ENCODE data around the gene FNTB. TPM values are rescaled to one million over a fixed set of nuclear protein-coding genes. Genes with fewer than 3 reads are reported as not detected.
"Not testable (repeated sequence)": the region's sequence is repeated elsewhere in the genome, so short reads cannot be mapped to it uniquely, and the experiment has no call there.

FNTB gene
- total RNA-seq, 1 experiment from 2014 or later, result 20.7 TPM

DNA sequence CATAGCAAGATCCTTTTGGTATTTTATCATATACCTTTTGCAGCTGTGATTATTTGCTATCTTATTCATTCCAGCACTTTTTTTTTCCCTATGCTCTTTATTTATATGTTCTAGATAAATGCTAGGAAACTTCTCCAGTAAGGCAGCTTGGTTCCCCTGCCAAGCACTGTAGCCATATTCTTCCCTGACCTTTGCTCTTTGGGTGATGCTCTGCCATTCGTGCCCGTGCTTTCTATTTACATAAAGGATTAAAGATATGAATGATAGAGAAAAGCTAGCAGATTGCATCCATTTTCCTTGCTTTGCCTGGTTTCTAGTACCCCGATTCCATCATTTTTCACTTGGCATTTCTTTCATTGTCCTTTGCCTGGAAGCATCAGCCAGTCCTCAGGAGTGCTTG lies 42.2 kb downstream of the FNTB start:
- H3K4me1 ChIP-seq (ENCODE audit: insufficient read depth, low read length), result no peaks in the 10 kb centered on the region
- no CpG with 5 or more reads among the region's 3 CpGs for WGBS (ENCODE audit: extremely low coverage, insufficient read length, low lambda C conversion rate)
- no peaks in the 10 kb centered on the region for H3K27me3 Mint-ChIP-seq (ENCODE audit: low read depth)
- H3K9me3 Mint-ChIP-seq, result no peaks in the 10 kb centered on the region
- no peak overlapping the region for H2BK15ac ChIP-seq (ENCODE audit: low read depth, low read length)
- H3K4me2 ChIP-seq (ENCODE audit: insufficient read depth, insufficient read length, low read length), result no peak overlapping the region
- no peak overlapping the region for H3T11ph ChIP-seq (ENCODE audit: low read length)
- H3K27ac ChIP-seq (ENCODE audit: insufficient read length, low read depth, low read length), result no peak overlapping the region
- no peak overlapping the region for H3K56ac ChIP-seq (ENCODE audit: insufficient read length, low read depth, low read length)
- H3K36me3 Mint-ChIP-seq (ENCODE audit: insufficient read depth in 1 of 3, low read depth in 3 of 3), result peaks cover 6 to 50% (median 37%) of the 10 kb centered on the region in 3 experiments
- H3K4me3 Mint-ChIP-seq, result no peak overlapping the region
- H3K14ac ChIP-seq (ENCODE audit: insufficient read depth, low read length), result no peak overlapping the region
- no peak overlapping the region for H3K4ac ChIP-seq (ENCODE audit: low read depth, low read length)
- TF ChIP-seq, protein P1, sequence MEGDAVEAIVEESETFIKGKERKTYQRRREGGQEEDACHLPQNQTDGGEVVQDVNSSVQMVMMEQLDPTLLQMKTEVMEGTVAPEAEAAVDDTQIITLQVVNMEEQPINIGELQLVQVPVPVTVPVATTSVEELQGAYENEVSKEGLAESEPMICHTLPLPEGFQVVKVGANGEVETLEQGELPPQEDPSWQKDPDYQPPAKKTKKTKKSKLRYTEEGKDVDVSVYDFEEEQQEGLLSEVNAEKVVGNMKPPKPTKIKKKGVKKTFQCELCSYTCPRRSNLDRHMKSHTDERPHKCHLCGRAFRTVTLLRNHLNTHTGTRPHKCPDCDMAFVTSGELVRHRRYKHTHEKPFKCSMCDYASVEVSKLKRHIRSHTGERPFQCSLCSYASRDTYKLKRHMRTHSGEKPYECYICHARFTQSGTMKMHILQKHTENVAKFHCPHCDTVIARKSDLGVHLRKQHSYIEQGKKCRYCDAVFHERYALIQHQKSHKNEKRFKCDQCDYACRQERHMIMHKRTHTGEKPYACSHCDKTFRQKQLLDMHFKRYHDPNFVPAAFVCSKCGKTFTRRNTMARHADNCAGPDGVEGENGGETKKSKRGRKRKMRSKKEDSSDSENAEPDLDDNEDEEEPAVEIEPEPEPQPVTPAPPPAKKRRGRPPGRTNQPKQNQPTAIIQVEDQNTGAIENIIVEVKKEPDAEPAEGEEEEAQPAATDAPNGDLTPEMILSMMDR (conservative IDR thresholded peaks at IDR 0.05), result no peak
- H3K79me2 ChIP-seq (ENCODE audit: insufficient read depth, low read length), result no peaks in the 10 kb centered on the region
- no peak overlapping the region for H3K9ac ChIP-seq (ENCODE audit: extremely low read depth, insufficient read length, low read length)
- no peaks in the 10 kb centered on the region for H3K27me3 ChIP-seq (ENCODE audit: insufficient read depth, low read length)
- no peaks in the 10 kb centered on the region for H3K79me1 ChIP-seq (ENCODE audit: insufficient read depth, low read depth, low read length, poor library complexity, severe bottlenecking)
- H2BK5ac ChIP-seq (ENCODE audit: insufficient read length, low read length), result no peak overlapping the region
- H3K23ac ChIP-seq (ENCODE audit: insufficient read length, low read depth, low read length), result no peak overlapping the region
- H4K5ac ChIP-seq (ENCODE audit: insufficient read length, low read depth, low read length), result no peak overlapping the region
- H2BK20ac ChIP-seq (ENCODE audit: low read depth, low read length, poor library complexity, severe bottlenecking), result no peak overlapping the region
- H2AK5ac ChIP-seq (ENCODE audit: insufficient read length, low read length), result no peak overlapping the region
- DNase-seq, result no peak
- no peaks in the 10 kb centered on the region for H3K23me2 ChIP-seq (ENCODE audit: insufficient read length, low read depth, low read length, poor library complexity, severe bottlenecking)
- H3K9me3 ChIP-seq (ENCODE audit: control insufficient read depth, low read depth, low read length), result no peaks in the 10 kb centered on the region
- no peak overlapping the region for H2AFZ ChIP-seq (ENCODE audit: low read length)
- no peak overlapping the region for H3K18ac ChIP-seq (ENCODE audit: insufficient read length, low read depth, low read length)
- H4K91ac ChIP-seq (ENCODE audit: insufficient read length, low read depth, low read length), result no peak overlapping the region
- H4K20me1 ChIP-seq (ENCODE audit: control insufficient read depth, insufficient read depth, insufficient read length), result no peaks in the 10 kb centered on the region
- no peaks in the 10 kb centered on the region for H3K4me1 Mint-ChIP-seq
- no peak overlapping the region for H2BK12ac ChIP-seq (ENCODE audit: insufficient read length, low read depth, low read length)
- H3K27ac Mint-ChIP-seq, result no peak overlapping the region
- H4K8ac ChIP-seq (replicated peaks; ENCODE audit: insufficient read length, low read depth, low read length), result no peak overlapping the region
- H2BK120ac ChIP-seq (ENCODE audit: low read depth, low read length, poor library complexity, severe bottlenecking), result no peak overlapping the region

DNA sequence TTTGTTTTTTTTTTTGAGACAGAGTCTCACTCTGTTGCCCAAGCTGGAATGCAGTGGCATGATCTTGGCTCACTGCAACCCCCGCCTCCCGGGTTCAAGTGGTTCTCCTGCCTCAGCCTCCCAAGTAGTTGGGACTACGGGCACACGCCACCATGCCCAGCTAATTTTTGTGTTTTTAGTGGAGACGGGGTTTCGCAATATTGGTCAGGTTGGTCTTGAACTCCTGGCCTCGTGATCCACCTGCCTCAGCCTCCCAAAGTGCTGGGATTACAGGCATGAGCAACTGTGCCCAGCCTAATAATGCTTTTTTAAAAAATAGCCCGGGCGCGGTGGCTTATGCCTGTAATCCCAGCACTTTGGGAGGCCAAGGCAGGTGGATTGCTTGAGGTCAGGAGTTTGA lies 44.6 kb downstream of the FNTB start:
- H3T11ph ChIP-seq (ENCODE audit: low read length); H2BK12ac ChIP-seq (ENCODE audit: insufficient read length, low read depth, low read length); H4K91ac ChIP-seq (ENCODE audit: insufficient read length, low read depth, low read length); H3K4me1 Mint-ChIP-seq; H3K9ac ChIP-seq (ENCODE audit: extremely low read depth, insufficient read length, low read length); H2BK20ac ChIP-seq (ENCODE audit: low read depth, low read length, poor library complexity, severe bottlenecking); H3K56ac ChIP-seq (ENCODE audit: insufficient read length, low read depth, low read length); H3K9me3 ChIP-seq (ENCODE audit: control insufficient read depth, low read depth, low read length); H3K23me2 ChIP-seq (ENCODE audit: insufficient read length, low read depth, low read length, poor library complexity, severe bottlenecking); H3K79me1 ChIP-seq (ENCODE audit: insufficient read depth, low read depth, low read length, poor library complexity, severe bottlenecking); H2BK120ac ChIP-seq (ENCODE audit: low read depth, low read length, poor library complexity, severe bottlenecking); H3K4me3 Mint-ChIP-seq; H3K79me2 ChIP-seq (ENCODE audit: insufficient read depth, low read length); H2AK5ac ChIP-seq (ENCODE audit: insufficient read length, low read length); H3K4me1 ChIP-seq (ENCODE audit: insufficient read depth, low read length); DNase-seq; H3K9me3 Mint-ChIP-seq; H4K8ac ChIP-seq (replicated peaks; ENCODE audit: insufficient read length, low read depth, low read length); H3K4me2 ChIP-seq (ENCODE audit: insufficient read depth, insufficient read length, low read length); H4K5ac ChIP-seq (ENCODE audit: insufficient read length, low read depth, low read length); H3K14ac ChIP-seq (ENCODE audit: insufficient read depth, low read length); H2BK5ac ChIP-seq (ENCODE audit: insufficient read length, low read length); H3K27me3 ChIP-seq (ENCODE audit: insufficient read depth, low read length); H3K27me3 Mint-ChIP-seq (ENCODE audit: low read depth); H3K27ac ChIP-seq (ENCODE audit: insufficient read length, low read depth, low read length); H2BK15ac ChIP-seq (ENCODE audit: low read depth, low read length); H4K20me1 ChIP-seq (ENCODE audit: control insufficient read depth, insufficient read depth, insufficient read length); H3K23ac ChIP-seq (ENCODE audit: insufficient read length, low read depth, low read length); H3K18ac ChIP-seq (ENCODE audit: insufficient read length, low read depth, low read length); H3K27ac Mint-ChIP-seq; H2AFZ ChIP-seq (ENCODE audit: low read length); H3K4ac ChIP-seq (ENCODE audit: low read depth, low read length): not testable (repeated sequence)
- H3K36me3 Mint-ChIP-seq (ENCODE audit: insufficient read depth in 1 of 3, low read depth in 3 of 3), result peaks cover 6 to 55% (median 44%) of the 10 kb centered on the region in 3 experiments
- WGBS (ENCODE audit: extremely low coverage, insufficient read length, low lambda C conversion rate), result no CpG with 5 or more reads among the region's 10 CpGs

Measured in H9 (cell line).